Myocyte (in vitro differentiated cells): ENCODE results near the gene DPP7. TPM values are rescaled to one million over a fixed set of nuclear protein-coding genes. Genes with fewer than 3 reads are reported as not detected.

Experiments
- DNase-seq: peaks from one replicate; pipeline ENCODE4 v3.0.0-alpha.2; 2012; ENCODE audit warnings: low read depth
- total RNA-seq: library from RNA; depleted of rRNA; stranded (reverse); fragments of >200 nt; gene quantifications from 2 replicates; pipeline ENCODE4 v1.2.3, GENCODE V29; 2014

Gene DPP7
- total RNA-seq, 1 donor from 2014 or later: 142 TPM

DNA sequence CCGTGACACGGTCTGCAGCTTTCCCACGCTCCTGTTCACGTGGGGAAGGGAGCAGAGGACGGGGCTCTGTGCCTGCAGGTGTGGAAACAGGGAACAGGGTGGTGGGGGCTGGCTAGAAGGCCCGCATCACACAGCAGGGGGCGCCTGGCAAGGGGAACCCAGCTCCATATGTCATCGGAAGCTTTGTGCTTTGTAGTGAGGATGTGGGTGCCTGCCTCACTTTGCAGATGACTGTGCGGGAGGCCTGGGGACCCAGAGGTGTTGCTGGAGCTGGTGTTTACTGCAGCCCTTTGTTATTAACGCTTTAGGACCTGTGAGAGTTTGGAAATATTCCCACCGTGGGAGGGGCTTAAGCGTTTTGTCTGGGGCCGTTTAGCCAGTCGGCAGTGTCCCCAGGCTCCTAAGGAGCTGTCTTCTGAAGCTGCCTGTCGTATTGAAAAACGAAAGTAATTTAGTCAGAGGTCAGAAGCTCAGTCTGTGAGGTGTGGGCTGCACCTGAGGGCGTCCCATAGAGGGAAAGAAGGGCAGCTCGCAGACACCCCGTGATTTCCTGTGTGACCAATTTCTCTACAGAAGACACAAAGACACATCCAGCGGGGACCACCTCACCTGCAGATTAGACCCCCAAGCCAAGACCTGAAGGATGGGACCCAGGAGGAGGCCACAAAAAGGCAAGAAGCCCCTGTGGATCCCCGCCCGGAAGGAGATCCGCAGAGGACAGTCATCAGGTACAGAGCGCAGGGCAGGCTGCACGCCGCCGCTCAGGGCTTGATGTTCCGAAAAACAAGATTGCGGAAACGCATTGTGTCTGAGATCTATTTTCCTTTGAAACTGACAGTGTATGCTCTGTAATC is 18.6 kb downstream of the DPP7 start:
- DNase-seq: no peak

DNA sequence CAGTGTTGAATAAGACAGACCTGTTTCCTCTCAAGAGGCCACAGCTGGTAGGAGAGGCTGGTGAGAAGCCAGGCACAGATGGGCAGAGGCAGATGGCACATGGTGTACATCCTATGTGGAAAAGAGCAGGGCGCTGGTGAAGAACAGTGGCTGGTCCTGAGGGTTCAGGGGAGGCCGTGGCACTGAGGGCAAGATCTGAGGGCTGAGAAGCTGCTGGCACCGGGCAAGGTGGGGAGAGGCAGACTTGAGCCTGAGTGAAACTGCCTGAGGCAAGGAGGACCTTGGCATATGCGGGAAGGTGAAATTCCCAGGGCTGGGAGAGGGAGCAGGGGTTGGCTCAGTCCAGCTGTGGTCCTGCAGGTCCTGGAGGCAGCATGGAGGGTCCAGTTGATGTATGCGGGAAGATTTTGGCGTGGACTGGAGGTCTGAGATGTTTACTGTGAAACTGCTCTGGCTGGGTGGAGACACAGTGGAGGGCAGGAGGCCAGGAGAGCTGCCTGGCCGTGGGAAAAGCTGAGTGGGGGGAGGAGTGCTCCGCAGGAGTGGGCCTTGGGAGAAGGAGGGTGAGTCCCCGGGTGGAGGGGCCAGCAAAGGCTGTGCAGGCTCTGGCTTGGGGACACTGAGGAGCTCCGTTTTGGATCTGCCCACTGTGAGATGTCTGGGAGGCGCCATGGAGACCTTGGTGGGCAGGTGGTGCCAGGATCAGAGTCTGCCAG is 25.1 kb downstream of the DPP7 start:
- no peak for DNase-seq

DNA sequence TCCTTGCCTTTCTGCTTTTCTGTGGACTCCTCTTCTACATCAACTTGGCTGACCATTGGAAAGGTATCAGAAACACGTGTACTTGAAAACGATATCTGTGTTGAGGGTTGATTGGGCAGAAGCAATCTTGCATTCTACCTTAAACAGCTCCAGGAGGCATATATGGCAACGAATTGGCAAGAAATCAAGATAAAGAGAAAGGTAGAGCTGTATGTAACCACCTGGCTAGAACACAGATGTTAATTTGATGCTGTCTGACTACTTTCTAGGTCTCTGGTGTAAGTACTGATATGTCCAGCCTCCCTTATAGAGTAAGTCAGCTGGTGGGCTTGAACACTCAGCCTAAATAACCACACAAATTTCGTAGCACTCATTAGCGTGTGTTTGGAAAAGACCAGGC is 26.4 kb downstream of the DPP7 start:
- DNase-seq: no peak

DNA sequence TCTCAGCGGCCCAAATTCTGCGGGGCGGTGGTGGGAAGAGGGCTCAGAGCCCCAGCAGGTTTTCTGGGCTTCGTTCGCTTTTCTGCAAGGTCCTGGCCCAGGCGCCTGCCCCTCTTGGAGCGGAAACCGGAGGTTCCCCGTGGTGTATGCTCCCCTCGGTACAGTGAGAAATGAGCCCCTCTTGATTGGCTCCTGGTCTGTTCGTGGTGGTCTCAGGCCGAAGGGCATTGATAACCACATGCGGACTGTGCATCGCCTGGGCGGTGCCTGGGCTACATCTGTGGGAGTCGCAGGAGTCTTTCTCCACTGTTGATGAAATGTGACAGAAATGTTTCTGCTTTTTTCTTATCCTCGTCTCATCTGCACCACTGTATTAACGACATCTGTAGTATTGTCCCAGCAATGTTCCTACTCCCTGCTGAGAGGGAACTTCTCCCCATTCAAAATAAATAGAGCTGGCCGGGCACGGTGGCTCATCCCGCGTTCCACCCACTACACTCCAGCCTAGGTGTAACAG is 27.1 kb downstream of the DPP7 start:
- no peak for DNase-seq

DNA sequence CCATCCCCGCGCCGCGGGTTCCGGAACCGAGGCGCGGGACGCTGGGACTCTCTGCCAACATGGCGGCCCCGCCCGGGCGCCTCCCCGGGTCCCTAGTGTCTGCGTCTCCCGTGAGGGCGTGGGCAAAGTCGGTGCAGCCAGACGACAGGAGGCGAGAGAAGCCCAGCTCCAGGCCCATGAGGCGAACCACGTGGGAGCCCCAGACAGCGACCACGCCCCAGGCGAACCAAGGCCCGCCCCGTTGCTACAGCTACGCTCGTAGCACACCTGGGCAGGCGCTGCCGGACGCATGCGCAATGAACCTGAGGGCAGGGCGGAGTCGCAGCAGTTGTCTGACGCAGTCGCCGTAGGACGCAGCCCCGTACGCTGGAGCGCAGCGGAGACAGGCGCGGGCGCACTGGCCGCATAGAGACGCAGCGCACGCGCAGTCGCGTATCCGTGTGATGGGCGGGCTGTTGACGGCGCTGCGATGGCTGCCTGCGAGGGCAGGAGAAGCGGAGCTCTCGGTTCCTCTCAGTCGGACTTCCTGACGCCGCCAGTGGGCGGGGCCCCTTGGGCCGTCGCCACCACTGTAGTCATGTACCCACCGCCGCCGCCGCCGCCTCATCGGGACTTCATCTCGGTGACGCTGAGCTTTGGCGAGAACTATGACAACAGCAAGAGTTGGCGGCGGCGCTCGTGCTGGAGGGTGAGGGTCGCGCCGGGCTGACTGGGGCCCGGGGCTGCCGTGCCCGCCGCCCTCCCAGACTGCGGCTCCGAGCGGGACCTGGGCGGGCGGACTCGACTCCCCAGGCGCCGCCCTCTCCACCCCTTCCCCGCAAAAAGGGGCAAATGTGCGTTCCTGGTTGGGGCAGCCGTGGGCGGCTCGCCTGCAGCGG is 27.8 kb downstream of the DPP7 start, which contains the start of gene MAN1B1:
TSS of gene MAN1B1 (plus strand) at position 455 of the 878 bp plus-strand sequence. CDS start at position 470, 15 bp downstream.
- DNase-seq: peak; percentile 98

DNA sequence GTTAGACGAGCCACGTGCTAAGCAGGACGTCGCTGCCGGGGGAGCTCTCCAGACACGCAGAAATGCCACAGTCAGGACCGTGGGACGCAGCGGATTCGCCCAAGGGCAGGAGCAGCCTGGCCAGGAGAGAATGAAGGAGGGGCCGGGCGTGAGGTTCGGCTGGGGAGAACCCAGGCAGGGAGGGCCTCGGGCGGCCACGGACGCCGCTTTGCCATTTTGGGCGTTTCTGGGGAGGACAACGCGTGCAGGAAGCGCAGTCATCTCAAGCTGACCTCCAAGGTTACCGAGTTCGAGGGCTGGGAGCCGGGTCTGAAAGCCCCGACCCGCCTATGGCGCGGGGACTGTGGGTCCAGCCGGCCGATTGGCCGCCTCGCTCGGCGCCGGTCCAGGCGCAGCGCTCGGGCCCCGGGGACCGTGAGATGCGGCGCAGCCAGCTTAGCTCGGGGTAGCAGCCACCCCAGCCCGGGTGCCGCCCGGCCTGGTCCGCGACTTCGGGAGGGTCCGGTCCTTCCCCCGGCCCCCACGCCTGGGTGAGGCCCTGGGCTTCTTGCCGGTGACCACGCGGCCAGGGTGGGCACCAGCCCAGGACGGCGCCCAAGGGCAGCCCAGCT is 28.5 kb downstream of the DPP7 start:
- DNase-seq: peak; percentile 63

DNA sequence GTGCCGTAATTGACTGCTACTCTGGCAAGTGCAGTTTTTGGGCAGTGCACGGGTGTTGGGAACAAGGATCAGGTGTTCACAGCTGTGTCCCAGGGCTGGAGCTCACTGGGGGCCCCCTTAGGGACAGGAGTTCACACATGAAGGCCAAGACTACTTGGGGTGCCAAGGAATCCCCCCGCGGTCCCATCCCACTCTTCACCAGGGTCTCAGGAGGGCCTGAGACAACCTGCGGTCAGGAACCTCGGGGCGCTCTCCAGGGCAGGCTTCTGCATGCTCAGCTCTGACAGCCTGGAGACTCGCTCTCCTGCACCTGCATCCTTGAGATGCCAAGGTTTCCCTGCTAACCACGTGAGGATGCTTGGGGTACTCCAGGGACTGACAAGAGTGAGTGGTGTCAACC is 30.0 kb downstream of the DPP7 start:
- DNase-seq: peak; percentile 17

DNA sequence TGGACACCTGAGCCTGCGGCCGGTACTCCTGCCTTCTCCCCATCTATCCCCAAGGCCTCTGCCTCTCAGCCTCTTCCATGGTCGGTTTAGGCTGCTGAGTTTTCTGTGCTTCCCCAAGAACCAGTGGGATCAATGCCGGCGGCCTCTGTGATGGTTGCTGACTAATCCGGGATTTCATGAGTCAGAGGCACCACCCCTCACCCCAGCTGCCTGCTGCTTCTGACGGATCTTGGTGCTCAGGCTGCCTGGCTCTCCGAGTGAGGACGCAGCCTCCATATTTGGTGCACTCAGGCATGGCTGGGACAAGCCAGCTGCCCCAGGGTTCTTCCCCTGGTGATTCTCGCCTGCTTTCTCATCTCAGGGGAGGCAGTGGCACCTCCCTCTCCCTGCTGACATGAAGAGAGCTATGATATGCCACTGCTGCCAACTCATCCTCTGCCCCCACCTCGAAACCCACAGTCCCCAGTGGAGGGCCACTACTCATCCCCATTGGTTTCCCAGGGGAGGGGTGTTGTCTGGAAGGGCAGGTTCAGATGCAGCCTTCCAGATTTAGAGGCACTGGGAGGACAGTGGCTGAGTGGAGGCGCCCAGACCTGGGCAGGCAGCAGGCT is 31.0 kb downstream of the DPP7 start:
- peak; percentile 99 for DNase-seq

DNA sequence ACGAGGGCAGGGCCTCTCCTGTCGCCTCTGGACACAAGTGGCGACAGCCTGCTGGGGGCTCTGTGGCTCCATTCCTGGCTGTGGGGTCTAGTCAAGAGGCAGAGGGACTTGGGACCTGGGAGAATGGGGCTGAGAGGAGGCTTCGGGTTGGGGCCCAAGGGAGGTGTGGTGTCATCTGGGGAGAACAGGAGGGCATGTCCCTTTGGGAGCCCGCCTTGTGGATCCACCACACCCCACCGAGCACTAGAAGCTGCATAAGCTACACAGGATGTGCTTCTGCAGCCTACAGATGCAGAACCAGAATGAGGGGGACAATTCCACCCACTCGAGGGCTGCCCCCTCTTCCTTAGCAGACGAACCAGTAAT is 31.6 kb downstream of the DPP7 start:
- DNase-seq: peak; percentile 20

DNA sequence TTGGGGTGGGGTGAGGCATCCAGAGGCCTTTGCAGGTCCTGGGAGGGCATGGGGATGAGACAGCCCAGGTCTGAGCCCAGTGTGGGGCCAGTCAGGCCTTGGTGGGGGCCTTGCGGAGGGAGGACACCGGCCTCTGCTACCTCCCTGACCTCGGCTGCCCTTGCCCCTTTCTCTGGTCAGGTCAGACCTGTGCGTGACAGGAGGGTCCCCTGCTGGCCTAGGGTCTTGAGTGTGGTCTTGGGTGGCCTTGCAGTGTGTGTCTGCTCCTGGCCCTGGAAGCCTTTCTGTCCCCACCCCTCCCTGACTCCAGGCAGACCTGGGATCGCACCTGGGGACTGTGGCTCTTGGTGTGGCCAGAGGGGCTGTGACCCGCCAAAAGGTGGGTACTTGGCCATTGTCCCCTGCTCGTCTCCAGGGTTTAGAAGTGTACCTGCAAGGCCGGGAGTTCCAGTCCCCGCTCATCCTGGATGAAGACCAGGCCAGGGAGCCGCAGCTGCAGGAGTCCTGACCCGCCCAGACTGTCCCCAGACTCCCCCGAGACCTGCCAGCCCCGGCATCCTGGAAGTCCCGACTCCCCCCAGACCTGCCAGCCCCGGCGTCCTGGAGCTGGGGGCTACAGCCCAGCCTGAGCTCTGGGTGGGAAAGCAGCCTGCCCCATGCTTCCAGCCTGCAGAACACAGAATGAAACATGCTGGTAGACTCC is 32.2 kb downstream of the DPP7 start:
- DNase-seq: no peak

DNA sequence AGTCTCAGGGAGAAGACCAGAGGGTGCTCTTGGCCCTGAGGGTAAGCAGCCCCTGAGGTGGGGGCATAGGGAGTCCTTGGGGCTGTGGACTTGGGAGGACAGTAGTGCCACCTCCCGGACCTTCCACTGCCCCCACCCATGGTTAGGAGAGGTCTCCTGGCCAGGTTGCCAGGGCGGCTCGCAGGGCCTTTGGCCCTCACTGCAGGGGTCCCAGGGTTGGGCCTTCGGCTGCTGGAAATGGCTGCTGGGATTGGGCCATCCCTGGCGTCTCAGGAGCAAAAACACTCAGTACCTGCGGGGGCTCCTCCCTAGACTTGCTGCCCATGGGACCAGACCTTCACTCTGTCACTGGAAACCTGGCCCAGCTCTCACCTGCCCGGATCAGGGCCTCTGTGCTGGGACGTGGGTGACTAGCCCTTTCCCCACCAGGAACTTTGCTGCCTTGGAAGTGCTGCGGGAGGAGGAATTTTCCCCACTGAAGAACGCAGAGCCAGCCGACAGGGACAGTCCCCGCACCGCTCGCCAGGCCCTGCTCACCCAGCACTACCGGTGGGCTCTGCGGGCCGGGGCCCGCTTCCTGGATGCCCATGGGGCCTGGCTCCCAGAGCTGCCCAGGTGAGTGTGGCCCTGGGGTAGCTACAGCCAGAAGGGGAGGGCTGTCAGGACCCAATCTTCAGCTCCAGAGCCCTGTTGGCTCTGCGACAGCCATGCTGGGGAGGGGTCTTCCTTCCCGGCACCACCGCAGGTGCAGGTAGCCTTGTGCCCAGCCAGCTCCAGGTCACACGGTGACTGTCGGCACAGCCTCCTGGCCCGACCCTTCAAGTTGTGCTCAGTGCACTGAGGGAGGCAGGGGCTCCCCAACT is 34.0 kb downstream of the DPP7 start:
- DNase-seq: no peak

DNA sequence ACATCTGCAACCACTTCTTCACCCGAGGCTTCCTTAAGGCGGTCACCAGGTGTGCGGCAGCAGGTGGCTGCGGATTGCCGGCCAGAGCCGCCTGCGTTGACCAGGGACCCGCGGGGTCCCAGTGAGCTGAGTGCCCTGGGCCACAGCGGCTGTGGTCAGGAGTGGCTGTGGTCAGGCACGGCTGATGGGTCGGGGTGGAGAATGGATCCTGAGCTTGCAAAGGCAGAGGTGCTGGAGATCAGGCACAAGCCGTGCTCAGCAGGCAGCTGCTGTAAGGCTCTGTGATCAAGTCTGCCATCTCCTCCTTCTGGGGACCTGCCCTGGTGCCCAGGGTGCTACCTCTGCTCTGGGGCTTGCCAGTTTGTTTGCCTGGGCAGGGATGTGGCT is 35.1 kb downstream of the DPP7 start:
- DNase-seq: no peak

DNA sequence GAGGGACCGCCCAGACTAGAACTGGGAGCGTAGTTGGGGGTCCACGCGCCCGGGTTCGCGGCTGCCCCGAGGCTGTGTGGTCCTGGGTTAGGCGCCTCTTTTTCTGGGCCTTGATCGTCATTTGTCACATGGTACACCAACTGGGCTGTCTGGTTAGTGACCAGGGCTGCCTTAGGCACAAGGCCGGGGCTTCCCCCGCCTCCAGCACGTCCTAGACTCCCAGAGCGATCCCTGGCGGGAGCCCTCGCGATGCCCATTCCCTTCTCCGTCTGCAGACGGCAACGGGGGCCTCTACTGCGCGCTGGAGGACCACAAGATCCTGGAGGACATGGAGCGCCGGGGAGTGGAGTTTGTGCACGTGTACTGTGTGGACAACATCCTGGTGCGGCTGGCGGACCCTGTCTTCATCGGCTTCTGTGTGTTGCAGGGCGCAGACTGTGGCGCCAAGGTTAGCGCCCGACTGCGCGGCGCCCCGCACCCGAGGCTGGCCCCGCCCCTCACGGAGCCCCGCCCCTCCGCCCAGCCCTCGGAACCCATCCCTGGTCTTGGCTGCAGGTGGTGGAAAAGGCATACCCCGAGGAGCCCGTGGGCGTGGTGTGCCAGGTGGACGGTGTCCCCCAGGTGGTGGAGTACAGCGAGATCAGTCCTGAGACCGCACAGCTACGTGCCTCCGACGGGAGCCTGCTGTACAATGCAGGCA is 35.7 kb downstream of the DPP7 start:
- DNase-seq: no peak

DNA sequence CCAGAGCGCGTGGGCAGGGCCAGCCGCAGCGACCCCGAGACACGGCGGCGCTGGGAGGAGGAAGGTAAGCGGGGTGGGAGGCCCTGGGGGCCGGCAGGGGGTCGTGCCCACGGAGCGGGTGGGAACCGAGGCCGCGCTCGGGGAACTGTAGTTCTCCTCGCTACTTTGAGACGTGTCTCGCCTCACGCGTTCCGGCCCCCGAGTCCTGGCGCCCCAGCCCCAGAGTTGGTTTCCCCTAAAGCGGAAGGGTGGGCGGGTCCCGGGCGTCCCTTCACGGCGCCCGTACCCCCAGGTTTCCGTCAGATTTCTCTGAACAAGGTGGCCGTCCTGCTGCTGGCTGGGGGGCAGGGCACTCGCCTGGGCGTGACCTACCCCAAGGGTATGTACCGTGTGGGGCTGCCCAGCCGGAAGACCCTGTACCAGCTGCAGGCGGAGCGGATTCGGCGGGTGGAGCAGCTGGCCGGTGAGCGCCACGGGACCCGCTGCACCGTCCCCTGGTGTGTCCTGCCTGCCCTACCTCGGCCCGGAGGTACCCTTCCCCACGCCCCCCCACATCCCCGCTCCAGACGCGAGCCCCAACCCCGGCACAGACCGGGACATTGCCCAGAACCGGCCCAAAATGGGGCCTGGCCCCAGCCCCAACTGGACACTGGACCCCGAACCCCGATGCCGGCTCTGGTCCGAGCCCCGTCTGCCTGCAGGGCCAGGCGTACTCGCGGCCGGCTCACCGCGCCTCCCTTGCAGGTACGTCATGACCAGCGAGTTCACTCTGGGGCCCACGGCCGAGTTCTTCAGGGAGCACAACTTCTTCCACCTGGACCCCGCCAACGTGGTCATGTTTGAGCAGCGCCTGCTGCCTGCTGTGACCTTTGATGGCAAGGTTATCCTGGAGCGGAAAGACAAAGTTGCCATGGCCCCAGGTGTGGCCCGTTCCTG is 36.5 kb downstream of the DPP7 start:
- peak; percentile 19 for DNase-seq

DNA sequence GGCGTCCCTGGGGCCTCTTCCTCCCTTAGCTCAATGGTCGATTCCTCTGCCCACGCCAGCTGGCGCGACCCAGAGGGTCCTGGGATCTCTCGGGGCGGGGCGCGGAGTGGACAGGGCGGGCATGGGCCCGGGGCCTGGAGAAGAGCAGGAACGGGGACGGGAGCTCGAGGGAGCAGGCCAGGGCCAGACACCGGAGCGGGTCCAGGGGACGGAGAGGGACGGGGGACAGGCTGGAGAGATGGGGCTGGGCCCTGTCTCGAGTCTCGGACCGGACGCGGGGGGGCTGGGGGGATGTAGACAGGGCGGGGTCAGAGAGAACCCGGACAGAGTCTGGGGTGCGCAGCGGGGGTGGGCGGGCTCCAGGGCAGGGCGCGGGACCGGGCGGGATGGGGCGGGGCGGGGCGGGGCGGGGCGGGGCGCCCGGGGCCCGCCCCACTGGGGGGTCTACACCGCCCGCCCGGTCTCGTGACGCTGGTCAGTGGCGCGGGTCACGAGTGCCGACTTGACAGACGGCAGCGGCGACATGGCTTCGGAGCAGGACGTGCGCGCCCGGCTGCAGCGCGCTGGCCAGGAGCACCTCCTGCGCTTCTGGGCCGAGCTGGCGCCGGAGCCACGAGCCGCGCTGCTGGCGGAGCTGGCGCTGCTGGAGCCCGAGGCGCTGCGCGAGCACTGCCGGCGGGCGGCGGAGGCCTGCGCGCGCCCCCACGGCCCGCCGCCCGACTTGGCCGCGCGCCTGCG is 37.4 kb downstream of the DPP7 start, which contains the start of gene UAP1L1:
TSS of gene UAP1L1 (plus strand) at position 508 of the 738 bp plus-strand sequence. CDS start at position 524, 16 bp downstream.
- DNase-seq: peak; percentile 74

DNA sequence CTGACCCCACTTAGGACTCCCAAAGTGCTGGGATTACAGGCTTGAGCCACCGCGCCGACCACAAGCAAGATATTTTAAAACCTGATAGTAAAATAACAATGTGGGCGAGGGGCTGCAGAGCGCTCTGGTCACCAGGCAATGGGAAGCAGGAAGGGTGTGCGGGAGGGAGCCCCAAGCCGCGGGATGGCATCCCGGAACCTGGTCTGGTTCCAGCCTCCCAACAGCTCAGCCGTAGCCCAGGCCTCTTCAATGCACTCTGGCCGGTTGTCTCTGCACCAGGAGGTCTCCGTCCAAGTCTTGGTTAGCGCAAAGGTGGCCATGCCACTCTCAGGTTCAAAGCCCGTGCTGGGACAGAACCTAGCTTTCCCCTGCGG is 37.9 kb downstream of the DPP7 start:
- DNase-seq: no peak
